GM10266 (cell line): ENCODE data around the gene IL17C.

Source experiments
- DNase-seq: peaks from one replicate; pipeline ENCODE4 v3.0.0; 2012; ENCODE audit errors: extremely low spot score
- TF ChIP-seq, protein P1 (sequence below): IDR thresholded peaks from 2 replicates; pipeline ENCODE4 v1.5.1; 2012; ENCODE audit warnings: mild to moderate bottlenecking, low read depth; ENCODE audit not compliant: control insufficient read depth, insufficient read depth; ENCODE audit errors: missing control alignments

The IL17C gene, protein sequence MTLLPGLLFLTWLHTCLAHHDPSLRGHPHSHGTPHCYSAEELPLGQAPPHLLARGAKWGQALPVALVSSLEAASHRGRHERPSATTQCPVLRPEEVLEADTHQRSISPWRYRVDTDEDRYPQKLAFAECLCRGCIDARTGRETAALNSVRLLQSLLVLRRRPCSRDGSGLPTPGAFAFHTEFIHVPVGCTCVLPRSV

GRCh38 chr16:88638323-88639230 lies at the start of gene IL17C:
Gene IL17C (plus strand): TSS chr16:88638572. CDS start chr16:88638642, 70 bp downstream.
- no peak for DNase-seq
- TF ChIP-seq, protein P1, sequence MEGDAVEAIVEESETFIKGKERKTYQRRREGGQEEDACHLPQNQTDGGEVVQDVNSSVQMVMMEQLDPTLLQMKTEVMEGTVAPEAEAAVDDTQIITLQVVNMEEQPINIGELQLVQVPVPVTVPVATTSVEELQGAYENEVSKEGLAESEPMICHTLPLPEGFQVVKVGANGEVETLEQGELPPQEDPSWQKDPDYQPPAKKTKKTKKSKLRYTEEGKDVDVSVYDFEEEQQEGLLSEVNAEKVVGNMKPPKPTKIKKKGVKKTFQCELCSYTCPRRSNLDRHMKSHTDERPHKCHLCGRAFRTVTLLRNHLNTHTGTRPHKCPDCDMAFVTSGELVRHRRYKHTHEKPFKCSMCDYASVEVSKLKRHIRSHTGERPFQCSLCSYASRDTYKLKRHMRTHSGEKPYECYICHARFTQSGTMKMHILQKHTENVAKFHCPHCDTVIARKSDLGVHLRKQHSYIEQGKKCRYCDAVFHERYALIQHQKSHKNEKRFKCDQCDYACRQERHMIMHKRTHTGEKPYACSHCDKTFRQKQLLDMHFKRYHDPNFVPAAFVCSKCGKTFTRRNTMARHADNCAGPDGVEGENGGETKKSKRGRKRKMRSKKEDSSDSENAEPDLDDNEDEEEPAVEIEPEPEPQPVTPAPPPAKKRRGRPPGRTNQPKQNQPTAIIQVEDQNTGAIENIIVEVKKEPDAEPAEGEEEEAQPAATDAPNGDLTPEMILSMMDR = no peak

DNA sequence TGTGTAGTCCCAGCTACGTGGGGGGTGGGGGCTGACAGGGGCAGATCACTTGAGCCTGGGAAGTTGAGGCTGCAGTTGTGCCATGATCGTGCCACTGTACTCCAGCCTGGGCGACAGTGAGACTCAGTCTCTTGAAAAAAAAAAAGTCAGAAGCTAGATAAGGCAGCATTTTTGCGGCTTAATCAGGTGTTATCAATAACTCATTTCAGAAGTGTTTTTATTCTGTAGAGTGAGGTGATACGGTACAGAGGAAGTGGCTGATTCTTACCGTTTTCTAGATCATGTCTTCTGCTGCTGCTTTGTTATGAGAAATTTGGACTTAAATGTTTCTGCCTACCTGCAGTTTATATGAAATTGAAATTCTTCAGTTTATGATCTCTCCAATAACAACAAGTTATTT lies 49.6 kb upstream of the IL17C start:
- TF ChIP-seq, protein P1 = no peak
- no peak for DNase-seq

GRCh38 chr16:88589441-88589840 lies 48.9 kb upstream of the IL17C start:
- TF ChIP-seq, protein P1 = no peak
- DNase-seq = no peak

DNA sequence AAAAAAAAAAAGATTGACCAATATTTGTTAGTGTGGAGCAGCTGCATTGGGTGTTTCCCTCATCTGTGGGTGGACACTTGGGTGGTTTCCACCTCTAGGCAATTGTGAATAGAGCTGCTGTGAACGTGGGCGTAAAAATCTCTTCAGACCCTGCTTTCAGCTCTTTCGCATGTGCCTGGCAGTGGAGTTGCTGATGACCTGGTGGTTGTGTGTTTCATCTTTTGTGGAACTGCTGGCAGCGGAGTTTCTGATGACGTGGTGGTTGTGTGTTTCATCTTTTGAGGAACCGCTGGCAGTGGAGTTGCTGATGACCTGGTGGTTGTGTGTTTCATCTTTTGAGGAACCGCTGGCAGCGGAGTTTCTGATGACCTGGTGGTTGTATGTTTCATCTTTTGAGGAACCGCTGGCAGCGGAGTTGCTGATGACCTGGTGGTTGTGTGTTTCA lies 46.8 kb upstream of the IL17C start:
- DNase-seq = peak; percentile 85
- TF ChIP-seq, protein P1 = no peak

DNA sequence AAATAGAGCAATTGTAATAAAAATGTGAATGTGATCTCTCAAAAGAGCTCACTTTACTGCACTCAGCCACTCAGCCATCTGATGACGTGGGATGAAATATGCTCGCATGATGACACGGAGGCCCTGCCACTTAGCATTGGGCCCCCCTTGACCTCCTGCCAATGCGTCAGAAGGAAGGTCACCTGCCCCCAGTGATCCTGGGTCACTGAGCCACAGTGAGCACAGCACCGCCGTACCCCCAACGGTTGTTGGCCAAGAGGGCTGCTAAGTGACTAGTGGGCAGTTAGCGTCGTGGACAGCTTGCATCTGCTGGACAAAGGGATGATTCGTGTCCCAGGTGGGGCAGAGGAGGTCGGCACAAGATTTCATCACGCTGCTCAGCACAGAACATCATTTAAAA lies 45.3 kb upstream of the IL17C start:
- TF ChIP-seq, protein P1 = no peak

DNA sequence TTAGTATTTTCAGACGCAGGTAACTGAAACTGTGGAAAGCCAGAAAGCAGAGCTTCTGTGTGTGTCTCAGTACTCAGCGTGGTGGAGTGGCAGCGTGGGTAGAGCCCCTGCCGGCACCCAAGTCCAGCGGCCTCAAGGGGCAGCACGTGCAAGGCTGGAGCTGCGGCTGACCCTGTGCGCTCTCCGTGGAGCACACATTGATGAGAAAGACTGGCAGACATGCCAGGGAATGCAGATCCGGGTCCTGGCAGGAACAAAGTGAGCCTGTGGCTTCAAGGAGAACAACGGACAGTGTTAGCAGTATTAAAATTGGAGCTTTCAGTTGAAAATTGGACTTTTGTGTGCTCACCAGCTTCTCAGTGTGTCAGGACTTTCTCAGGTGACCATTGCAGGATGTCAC lies 44.9 kb upstream of the IL17C start:
- no peak for DNase-seq
- TF ChIP-seq, protein P1 = no peak

More for the DNA sequence above, 45.3 kb upstream of the IL17C start:
- no peak for DNase-seq

DNA sequence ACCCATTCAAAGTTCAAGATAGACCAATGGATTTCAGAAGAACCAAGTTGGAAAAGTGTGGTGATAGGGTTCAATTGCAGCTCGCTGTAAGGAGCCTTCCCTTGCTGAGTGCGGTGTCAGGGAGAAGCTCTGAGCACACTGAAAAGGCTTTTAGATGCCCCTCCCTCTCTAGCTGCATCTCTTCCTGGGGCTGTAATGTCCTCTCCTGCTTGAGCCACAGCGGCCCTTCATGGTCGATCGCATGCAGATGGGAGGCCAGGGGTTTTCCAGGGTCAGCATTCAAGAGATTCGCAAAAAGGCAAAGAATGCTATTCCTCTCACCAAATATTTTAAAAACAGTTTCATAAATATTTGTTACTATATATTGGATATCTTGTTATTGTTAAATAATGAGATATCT lies 44.5 kb upstream of the IL17C start:
- TF ChIP-seq, protein P1 = no peak

More for the DNA sequence above, 44.5 kb upstream of the IL17C start:
- no peak for DNase-seq
